Measurements from ENCODE around the gene DNAH17.

Gene DNAH17

GRCh38 chr17:78541488-78542206 is 35.5 kb downstream of the DNAH17 start:
- DNase-seq: no peak

DNA sequence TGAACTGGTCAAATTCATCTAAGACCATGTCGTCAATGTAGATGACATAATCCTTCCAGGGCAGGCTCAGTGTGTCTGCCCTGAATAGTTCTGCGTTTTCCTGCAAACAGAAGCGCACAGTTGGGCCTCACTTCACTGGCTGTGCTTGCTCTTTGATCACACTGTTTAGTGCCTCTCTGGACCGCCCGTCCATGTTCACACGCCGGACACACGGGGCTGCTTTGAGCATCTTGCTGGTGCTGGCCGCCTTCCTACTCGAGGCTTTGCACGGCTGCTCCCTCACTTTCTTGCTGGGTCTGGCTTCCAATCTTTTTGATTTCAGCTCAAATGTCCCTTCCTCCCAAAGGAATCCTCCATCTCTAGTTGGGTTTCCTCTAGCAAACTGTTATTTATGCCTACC is 37.4 kb downstream of the DNAH17 start:
- DNase-seq: no peak

GRCh38 chr17:78538033-78538776 is 39.0 kb downstream of the DNAH17 start:
- DNase-seq: no peak

GRCh38 chr17:78537217-78537860 is 39.9 kb downstream of the DNAH17 start:
- no peak for DNase-seq

- no peak for DNase-seq
These were observed 41.7 kb downstream of the DNAH17 start for GRCh38 chr17:78535273-78536197.

DNA sequence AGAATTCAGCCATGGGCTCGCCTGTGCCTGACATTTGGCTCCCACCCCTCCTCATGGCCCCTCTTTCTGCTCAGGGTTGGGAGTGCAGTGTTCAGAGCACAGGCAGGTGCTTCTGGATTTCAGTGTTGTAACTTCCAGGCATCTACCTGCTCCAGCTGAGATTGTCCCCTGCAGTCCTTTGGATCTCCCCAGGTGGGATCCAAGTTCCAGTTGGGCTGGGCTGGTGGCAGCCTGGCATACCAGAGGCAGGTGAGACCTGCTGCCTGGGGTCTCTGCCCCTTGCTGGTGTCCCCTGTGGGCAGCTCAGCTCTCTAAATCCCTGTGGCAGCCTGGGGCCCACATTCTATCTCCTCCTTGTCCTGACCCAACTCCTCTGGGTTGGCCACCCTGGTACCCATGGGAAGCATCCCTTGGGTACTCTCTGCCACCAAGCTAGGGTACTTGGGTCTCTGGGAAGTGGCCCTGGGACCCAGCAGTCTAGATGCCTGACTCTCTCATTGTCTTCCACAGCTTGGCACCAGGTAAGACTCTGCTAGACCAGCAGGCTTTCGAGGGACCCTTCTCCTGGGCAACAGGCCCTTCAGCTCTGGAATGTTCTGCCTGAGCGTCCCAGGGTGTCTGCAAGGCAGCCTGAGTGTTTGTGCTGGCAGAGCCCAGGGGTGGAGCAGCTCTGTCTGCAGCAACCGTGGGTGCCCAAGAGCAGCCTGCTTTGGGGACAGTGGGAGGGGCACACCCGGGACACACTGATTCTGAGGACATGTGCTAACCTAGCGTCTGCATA is 42.5 kb downstream of the DNAH17 start:
- no peak for DNase-seq

DNA sequence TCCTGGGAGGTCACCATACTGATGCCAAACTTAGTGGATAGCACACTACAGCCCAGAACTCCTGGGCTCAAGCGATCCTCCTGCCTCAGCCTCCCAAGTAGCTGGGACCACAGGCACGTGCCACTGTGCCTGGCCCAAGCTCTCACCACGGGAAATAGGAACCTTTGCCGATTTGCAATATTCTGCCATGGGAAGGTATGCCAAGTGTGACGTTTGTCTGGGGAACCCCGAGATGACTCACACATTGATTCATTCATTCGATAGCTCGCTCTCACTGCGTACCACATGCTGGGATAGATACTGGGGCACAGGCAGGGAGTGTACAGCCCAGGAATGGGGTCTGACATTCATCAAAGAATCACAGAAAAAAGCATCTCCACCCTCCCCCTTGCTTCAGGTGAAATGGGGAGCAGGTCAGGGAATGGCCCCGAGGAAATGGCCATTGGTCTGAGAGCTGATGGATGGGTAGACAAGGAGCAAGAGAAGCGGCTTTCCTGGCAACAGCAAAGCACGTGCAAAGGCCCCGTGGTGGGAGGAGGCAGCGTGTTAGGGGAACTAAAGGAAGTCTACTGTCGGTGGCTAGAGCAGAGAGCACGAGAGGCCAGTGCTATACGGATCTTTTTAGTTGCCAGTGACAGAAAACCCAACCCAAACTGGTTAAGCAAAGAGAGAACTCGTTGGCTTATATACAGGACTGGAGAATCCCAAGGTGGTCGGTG is 44.1 kb downstream of the DNAH17 start:
- no peak for DNase-seq

GRCh38 chr17:78532311-78532710 is 44.9 kb downstream of the DNAH17 start:
- DNase-seq: no peak

DNA sequence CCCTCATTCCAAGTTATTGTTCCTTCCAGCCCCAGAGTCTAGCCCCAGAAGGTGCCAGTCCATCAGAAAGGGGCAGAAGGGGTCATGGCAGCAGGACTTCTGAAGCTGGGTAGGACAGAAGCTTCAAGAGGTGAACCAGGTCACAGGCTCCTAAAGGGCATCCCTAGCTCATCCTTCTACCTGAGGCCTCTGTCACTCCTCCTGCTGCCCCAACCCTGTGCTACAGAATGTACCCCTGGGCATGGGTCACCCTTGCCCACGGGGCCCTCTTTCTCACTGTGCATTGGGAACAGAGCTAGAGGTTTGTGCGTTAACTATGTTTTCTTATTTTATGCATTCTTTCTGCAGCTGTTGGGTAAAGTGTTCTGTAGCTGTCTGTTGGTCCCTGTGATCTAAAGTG is 46.5 kb downstream of the DNAH17 start:
- DNase-seq: no peak

GRCh38 chr17:78529871-78530670 is 47.1 kb downstream of the DNAH17 start:
- DNase-seq: no peak

GRCh38 chr17:78529251-78529650 is 47.9 kb downstream of the DNAH17 start:
- DNase-seq: no peak

DNA sequence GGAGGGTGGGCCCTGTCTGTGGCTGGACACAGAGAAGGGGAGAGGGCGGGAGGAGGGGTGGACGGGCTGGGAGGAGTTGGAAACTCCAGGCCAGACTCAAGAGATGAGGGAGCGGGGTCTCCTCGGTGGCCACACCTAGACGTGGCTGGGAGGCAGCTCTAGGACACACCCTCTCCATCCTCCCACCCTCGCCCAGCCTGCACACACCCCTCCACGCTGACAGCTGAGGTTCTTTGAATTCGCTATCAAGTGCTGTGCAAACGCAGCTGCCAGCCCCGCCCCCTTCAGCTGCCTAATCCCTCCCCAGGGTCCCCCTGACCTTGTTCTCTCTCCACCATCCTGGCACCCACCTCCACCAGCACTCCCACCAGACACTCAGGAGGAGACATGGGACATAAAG is 48.7 kb downstream of the DNAH17 start:
- no peak for DNase-seq

DNA sequence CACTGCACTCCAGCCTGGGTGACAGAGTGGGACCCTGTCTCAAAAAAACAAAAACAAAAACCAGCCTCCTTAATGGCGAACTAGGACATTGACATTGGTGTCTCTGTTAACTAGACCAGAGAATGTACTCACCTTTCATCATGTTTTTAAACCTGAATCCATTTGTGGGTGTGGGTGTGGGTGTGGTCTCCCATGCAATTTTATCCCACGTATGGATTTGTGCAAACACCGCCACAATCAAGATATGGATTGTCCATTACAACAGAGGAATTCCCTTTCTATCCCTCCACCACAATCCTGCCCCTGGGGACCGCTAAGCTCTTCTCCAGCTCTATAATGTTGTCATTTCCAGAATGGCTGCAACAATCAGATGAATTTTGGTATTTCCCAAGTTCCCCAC is 49.9 kb downstream of the DNAH17 start:
- DNase-seq: no peak

- DNase-seq: no peak
These were observed 50.8 kb downstream of the DNAH17 start for GRCh38 chr17:78526231-78527025.

- DNase-seq: no peak
These were observed 51.6 kb downstream of the DNAH17 start for GRCh38 chr17:78525511-78526160.

- no peak for DNase-seq
These were observed 52.2 kb downstream of the DNAH17 start for GRCh38 chr17:78524870-78525510.

DNA sequence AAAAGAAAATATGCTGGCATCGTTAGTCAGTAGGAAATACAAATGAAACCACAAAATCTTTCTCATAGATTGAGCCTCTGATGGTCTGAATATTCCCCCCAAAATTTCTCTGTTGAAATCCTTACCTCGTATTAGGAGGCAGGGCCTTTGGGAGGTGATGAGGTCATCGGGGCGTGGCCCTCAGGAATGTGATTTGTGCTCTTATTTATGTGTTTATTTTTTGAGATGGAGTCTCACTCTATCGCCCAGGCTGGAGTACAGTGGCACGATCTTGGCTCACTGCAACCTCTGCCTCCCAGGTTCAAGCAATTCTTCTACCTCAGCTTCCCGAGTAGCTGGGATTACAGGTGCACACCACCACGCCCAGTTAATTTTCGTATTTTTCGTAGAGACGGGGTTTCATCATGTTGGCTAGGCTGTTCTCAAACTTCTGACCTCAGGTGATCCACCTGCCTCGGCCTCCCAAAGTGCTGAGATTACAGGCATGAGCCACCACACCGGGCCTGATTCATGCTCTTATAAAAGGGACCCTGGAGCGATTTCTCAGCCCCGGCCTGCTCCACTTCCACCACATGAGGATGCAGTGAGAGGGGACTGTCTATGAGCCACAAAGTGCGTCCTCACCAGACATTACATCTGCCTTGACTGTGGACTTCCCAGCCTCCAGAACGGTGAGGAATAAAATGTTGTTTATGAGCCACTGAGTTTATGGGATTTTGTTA is 53.1 kb downstream of the DNAH17 start:
- DNase-seq: no peak
